Kidney epithelial cell (primary cell): Measurements from ENCODE around the gene PTPRD. TPM values are rescaled to one million over a fixed set of nuclear protein-coding genes. Genes with fewer than 3 reads are reported as not detected.
A peak's percentile ranks its signal among the peaks of the same experiment; 100 is the strongest.

Experiments
- DNase-seq: peaks from one replicate; pipeline ENCODE4 v3.0.0-alpha.2; 2010; ENCODE audit warnings: low read depth
- H3K27me3 ChIP-seq: 2 replicates; pipeline ENCODE4 v1.6.0; 2011; ENCODE audit warnings: low read length; ENCODE audit not compliant: control insufficient read depth, insufficient read depth
- H3K36me3 ChIP-seq: 2 replicates; pipeline ENCODE4 v1.5.1; 2011; ENCODE audit warnings: low read length; ENCODE audit not compliant: control insufficient read depth, insufficient read depth
- H3K4me3 ChIP-seq: 2 replicates; pipeline ENCODE4 v1.5.1; 2011; ENCODE audit warnings: low read depth, mild to moderate bottlenecking, control low read depth, low read length
- total RNA-seq: library from RNA; depleted of rRNA; stranded (reverse); fragments of >200 nt; gene quantifications from 2 replicates; pipeline ENCODE4 v1.2.3, GENCODE V29; 2015
- TF ChIP-seq, protein P1 (sequence below): IDR thresholded peaks from 2 replicates; pipeline ENCODE4 v1.5.1; 2011; ENCODE audit warnings: mild to moderate bottlenecking, moderate library complexity, low read length, control low read depth, inconsistent platforms; ENCODE audit not compliant: insufficient read depth, poor library complexity, severe bottlenecking

The PTPRD gene
- total RNA-seq, 1 donor from 2014 or later = 18.8 TPM

DNA sequence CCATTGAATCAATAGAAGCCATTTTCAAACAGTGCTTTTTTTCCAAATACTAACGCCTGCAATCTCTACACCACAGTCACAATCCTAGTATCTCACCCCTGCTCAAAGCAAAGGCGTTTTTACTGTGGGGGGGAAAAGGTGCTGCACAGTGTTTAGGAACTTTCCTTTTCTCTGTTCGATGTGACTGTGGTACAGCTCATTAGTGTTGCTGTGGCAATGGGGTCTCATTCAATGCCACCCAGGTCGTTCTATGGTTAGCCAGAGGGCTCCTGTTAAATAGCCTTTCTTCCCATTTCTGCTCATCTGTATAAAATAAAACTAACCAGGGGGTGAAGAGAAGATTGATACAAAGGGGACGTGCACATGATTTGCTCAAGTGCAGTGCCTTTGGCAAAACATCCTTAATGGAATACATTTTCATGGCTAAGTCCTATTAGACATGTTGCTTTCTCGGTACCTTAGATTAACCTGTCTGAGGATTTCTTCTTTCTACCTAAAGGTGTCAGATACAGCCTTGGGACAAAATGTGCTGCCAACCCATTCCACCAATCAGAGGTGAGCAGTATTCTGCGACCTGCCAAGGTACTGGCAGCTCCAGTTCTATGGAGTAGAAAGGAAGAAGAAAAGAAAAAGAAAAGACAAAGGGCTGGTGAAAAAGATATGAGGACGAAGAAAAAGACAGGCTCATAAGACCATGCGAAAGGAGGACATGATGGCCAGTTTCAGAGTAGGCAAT, 2161.8 kb downstream of the PTPRD start:
- no peak for DNase-seq
- Histone ChIP-seq H3K36me3 (no peaks in the 10 kb centered on the region), H3K27me3 (no peaks in the 10 kb centered on the region), H3K4me3 (no peak overlapping the region)
- TF ChIP-seq, protein P1, sequence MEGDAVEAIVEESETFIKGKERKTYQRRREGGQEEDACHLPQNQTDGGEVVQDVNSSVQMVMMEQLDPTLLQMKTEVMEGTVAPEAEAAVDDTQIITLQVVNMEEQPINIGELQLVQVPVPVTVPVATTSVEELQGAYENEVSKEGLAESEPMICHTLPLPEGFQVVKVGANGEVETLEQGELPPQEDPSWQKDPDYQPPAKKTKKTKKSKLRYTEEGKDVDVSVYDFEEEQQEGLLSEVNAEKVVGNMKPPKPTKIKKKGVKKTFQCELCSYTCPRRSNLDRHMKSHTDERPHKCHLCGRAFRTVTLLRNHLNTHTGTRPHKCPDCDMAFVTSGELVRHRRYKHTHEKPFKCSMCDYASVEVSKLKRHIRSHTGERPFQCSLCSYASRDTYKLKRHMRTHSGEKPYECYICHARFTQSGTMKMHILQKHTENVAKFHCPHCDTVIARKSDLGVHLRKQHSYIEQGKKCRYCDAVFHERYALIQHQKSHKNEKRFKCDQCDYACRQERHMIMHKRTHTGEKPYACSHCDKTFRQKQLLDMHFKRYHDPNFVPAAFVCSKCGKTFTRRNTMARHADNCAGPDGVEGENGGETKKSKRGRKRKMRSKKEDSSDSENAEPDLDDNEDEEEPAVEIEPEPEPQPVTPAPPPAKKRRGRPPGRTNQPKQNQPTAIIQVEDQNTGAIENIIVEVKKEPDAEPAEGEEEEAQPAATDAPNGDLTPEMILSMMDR = no peak

DNA sequence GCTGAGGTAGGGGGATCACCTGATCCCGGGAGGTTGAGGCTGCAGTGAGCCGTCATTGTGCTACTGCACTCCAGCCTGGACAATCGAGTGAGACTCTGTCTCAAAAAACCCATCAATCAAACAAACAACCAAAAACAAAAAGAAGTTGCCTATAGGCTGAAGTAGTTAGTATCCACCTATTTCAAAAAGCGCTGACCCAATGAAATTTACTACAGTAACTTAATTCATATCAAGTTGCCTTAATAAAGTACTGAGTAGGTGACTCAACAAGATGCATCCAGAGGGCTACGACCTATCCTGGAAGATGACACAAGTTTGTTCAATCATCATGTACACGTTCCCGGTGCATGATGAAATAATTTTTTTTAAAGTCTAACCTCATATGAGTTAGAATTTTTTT, 2164.6 kb downstream of the PTPRD start:
- TF ChIP-seq, protein P1 = no peak
- no peak overlapping the region for H3K4me3 ChIP-seq
- H3K36me3 ChIP-seq = no peaks in the 10 kb centered on the region
- no peak for DNase-seq
- no peaks in the 10 kb centered on the region for H3K27me3 ChIP-seq

DNA sequence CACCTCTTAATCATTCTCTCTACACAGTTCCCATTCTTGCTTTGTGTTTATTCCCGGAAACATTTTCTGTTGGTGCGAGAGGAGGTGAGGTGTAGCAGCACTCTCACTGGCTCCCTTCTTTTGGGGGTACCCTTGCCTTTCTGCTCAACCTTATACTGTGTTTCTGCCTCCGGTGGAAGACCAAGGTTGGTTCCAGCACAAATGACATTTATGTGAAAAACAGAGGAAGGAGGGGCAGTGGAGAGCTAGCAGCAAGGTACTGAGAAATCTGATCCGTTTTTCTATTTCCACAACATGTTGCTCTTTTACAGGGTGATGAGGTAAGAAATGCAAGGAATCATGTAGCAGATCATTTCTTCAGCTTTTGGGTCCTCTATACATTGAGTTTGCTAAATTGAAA, 2165.2 kb downstream of the PTPRD start:
- DNase-seq = no peak
- no peaks in the 10 kb centered on the region for H3K36me3 ChIP-seq
- no peaks in the 10 kb centered on the region for H3K27me3 ChIP-seq
- no peak overlapping the region for H3K4me3 ChIP-seq
- TF ChIP-seq, protein P1 = no peak

DNA sequence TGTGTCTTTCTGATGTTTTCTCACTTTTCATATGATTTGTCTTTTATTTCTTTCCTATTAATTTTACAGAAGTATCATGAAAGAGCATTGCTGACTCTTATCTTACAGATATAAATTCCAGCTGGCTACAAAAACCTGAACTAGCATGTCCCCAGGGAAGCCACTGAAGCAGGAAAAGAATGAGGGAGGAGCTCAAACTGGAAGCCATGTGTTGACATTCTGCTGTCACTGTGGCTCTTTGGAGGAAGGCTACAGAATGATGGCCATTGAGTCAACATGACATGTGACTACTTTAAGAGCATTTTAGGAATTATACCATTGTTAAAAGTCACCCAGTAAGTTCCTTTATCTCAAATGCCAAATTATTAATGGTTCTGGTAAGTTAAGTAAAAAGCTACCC, 2174.9 kb downstream of the PTPRD start:
- DNase-seq = peak; percentile 10

DNA sequence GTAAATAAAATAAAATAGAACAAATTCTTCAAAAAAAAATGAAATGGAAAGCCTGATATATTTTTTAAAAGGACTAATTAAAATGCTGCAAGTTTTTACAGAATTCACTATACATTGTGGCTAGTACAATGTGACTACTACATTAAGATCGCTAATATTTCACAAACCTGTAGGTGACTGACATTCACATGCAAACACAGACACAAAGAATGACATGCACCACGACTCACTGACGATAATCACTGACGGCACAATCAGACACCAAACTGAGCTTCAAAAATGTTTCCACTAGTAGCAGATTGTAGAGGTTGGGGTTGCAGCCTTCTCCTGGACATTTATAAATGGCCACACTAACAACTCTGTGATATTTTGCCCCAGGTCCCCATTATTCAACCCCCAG, 2175.5 kb downstream of the PTPRD start:
- Histone ChIP-seq H3K4me3 (no peak overlapping the region), H3K36me3 (no peaks in the 10 kb centered on the region), H3K27me3 (no peaks in the 10 kb centered on the region)
- no peak for DNase-seq
- TF ChIP-seq, protein P1 = no peak

More for the DNA sequence above, 2174.9 kb downstream of the PTPRD start:
- H3K27me3 ChIP-seq = no peaks in the 10 kb centered on the region
- no peak overlapping the region for H3K4me3 ChIP-seq
- no peaks in the 10 kb centered on the region for H3K36me3 ChIP-seq
- TF ChIP-seq, protein P1 = no peak

DNA sequence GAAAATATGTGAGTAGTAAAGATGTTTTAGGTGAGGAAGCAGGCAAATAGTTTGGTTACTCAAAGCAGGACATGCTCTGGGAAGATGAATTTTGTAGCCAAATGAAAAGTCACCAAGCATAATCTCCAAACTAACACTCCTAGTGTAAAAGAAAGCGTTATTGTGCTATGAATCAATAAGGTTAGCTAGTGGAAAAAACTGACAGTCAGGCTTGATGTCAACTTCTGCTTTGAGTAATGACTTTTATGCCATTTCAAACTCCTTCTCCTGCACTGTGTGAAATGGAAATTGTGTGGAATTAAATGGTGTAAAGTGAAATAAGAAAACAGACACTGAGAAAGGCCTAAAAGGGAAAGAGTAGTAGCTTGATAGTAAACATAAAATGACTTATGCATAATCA, 2176.0 kb downstream of the PTPRD start:
- TF ChIP-seq, protein P1 = no peak

More for the DNA sequence above, 2176.0 kb downstream of the PTPRD start:
- no peak overlapping the region for H3K4me3 ChIP-seq
- no peaks in the 10 kb centered on the region for H3K36me3 ChIP-seq
- no peaks in the 10 kb centered on the region for H3K27me3 ChIP-seq
- no peak for DNase-seq
